ENCODE measurements around the gene STARD8.

- TF ChIP-seq EP300 (IDR thresholded peaks at IDR 0.05) (no peak), CTCF (IDR thresholded peaks at IDR 0.05) (no peak), POLR2A (IDR thresholded peaks at IDR 0.05) (no peak)
Measured at GRCh38 chrX:68666580-68666979, 19.1 kb downstream of the STARD8 start.
